ENCODE results near the gene ZNF407. TPM values are rescaled to one million over a fixed set of nuclear protein-coding genes. Genes with fewer than 3 reads are reported as not detected.

ZNF407 gene
- total RNA-seq, 1 experiment from 2014 or later: 15.9 TPM

DNA sequence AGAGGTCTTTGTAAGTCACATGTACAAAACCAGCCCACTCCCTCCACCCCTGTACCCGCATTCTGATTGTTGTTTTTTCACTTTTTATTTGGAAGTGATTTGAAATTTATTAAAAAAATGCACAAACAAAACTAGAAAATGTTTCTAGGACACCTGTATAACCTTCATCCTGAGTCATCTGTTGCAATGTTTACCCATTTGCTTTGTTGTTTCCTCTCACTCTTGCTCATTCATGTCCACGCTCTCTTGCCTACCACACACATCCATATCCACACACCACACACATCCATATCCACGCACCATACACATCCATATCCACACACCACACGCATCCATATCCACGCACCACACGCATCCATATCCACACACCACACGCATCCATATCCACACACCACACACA is 18.8 kb downstream of the ZNF407 start:
- intact Hi-C loops (cut with micrococcal nuclease; ENCODE audit: unreplicated experiment): no loop called here
- H3K36me3 ChIP-seq (ENCODE audit: insufficient read depth, low read length, poor library complexity, severe bottlenecking): no peaks in the 10 kb centered on the region
- no peak for DNase-seq (ENCODE audit: low spot score)
- H3K27me3 ChIP-seq (replicated peaks; ENCODE audit: insufficient read depth, low read depth, low read length, poor library complexity): no peaks in the 10 kb centered on the region
- ChIA-PET CTCF (no interaction called here), POLR2A (ENCODE audit: low non-redundant PET) (no interaction called here)
- no peak overlapping the region for H3K27ac ChIP-seq (ENCODE audit: low read depth, low read length, poor library complexity, severe bottlenecking)
- BruUV-seq (replicated peaks): no TSS peak
- no peak for TF ChIP-seq EZH2 (IDR thresholded peaks at IDR 0.05; ENCODE audit: borderline replicate concordance, low read depth, low read length, poor library complexity, severe bottlenecking)
- TF ChIP-seq, protein P1, sequence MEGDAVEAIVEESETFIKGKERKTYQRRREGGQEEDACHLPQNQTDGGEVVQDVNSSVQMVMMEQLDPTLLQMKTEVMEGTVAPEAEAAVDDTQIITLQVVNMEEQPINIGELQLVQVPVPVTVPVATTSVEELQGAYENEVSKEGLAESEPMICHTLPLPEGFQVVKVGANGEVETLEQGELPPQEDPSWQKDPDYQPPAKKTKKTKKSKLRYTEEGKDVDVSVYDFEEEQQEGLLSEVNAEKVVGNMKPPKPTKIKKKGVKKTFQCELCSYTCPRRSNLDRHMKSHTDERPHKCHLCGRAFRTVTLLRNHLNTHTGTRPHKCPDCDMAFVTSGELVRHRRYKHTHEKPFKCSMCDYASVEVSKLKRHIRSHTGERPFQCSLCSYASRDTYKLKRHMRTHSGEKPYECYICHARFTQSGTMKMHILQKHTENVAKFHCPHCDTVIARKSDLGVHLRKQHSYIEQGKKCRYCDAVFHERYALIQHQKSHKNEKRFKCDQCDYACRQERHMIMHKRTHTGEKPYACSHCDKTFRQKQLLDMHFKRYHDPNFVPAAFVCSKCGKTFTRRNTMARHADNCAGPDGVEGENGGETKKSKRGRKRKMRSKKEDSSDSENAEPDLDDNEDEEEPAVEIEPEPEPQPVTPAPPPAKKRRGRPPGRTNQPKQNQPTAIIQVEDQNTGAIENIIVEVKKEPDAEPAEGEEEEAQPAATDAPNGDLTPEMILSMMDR (conservative IDR thresholded peaks at IDR 0.05; ENCODE audit: low read depth, low read length): no peak
- no peaks in the 10 kb centered on the region for H3K4me1 ChIP-seq (ENCODE audit: insufficient read depth, low read length, poor library complexity, severe bottlenecking)
- no peaks in the 10 kb centered on the region for H3K9me3 ChIP-seq (ENCODE audit: low read depth, low read length, poor library complexity, severe bottlenecking)
- H3K4me3 ChIP-seq (ENCODE audit: low read depth, low read length, poor library complexity, severe bottlenecking): no peak overlapping the region

DNA sequence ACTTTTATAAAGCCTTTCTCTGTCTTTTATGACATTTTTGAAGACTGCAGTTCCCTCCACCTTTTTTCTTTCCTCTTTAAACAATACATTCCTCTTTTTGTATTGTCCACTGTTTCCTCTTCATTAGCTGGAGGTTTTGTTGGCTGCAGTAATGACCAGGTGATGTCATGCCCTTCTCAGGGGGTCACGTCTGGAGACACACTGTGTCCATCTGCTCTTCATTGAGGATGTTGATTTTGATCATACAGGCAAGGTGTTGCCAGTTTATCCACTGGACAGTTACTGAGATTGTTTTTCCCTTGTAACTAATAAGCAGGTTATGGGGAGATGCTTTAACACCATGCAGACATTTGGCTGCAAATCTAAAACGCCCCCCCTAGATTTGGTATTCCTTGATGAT is 19.8 kb downstream of the ZNF407 start:
- H3K4me1 ChIP-seq (ENCODE audit: insufficient read depth, low read length, poor library complexity, severe bottlenecking): no peaks in the 10 kb centered on the region
- no TSS peak for BruUV-seq (replicated peaks)
- no peak overlapping the region for H3K4me3 ChIP-seq (ENCODE audit: low read depth, low read length, poor library complexity, severe bottlenecking)
- intact Hi-C loops (cut with micrococcal nuclease; ENCODE audit: unreplicated experiment): no loop called here
- ChIA-PET CTCF (no interaction called here), POLR2A (ENCODE audit: low non-redundant PET) (no interaction called here)
- TF ChIP-seq, protein P1 (conservative IDR thresholded peaks at IDR 0.05; ENCODE audit: low read depth, low read length): no peak
- no peak for TF ChIP-seq EZH2 (IDR thresholded peaks at IDR 0.05; ENCODE audit: borderline replicate concordance, low read depth, low read length, poor library complexity, severe bottlenecking)
- H3K9me3 ChIP-seq (ENCODE audit: low read depth, low read length, poor library complexity, severe bottlenecking): no peaks in the 10 kb centered on the region
- H3K36me3 ChIP-seq (ENCODE audit: insufficient read depth, low read length, poor library complexity, severe bottlenecking): no peaks in the 10 kb centered on the region
- no peak for DNase-seq (ENCODE audit: low spot score)
- H3K27me3 ChIP-seq (replicated peaks; ENCODE audit: insufficient read depth, low read depth, low read length, poor library complexity): no peaks in the 10 kb centered on the region
- no peak overlapping the region for H3K27ac ChIP-seq (ENCODE audit: low read depth, low read length, poor library complexity, severe bottlenecking)

DNA sequence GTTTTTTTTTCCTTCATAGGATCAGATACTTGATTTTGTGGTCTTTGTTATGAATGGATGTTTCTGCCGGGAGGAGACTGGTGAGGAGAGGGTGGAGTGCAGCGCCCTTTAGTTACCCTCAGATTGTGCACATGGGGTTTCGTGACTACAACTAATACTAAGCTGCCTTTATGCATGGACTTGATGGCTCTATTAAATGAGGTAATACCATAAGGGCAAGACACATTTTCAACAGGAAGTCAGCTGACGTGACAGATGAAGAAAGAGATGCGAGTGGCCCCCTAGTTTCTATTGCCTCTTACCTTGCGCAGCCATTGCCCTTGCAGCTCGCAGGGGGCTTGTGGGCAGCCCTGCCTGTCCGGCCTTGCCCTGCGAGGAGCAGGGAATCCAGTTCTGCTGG is 24.4 kb downstream of the ZNF407 start:
- H3K9me3 ChIP-seq (ENCODE audit: low read depth, low read length, poor library complexity, severe bottlenecking): no peaks in the 10 kb centered on the region
- ChIA-PET CTCF (no interaction called here), POLR2A (ENCODE audit: low non-redundant PET) (no interaction called here)
- no peaks in the 10 kb centered on the region for H3K27me3 ChIP-seq (replicated peaks; ENCODE audit: insufficient read depth, low read depth, low read length, poor library complexity)
- no TSS peak for BruUV-seq (replicated peaks)
- TF ChIP-seq, protein P1 (conservative IDR thresholded peaks at IDR 0.05; ENCODE audit: low read depth, low read length): no peak
- TF ChIP-seq EZH2 (IDR thresholded peaks at IDR 0.05; ENCODE audit: borderline replicate concordance, low read depth, low read length, poor library complexity, severe bottlenecking): no peak
- H3K4me1 ChIP-seq (ENCODE audit: insufficient read depth, low read length, poor library complexity, severe bottlenecking): no peaks in the 10 kb centered on the region
- H3K27ac ChIP-seq (ENCODE audit: low read depth, low read length, poor library complexity, severe bottlenecking): no peak overlapping the region
- intact Hi-C loops (cut with micrococcal nuclease; ENCODE audit: unreplicated experiment): no loop called here
- H3K4me3 ChIP-seq (ENCODE audit: low read depth, low read length, poor library complexity, severe bottlenecking): no peak overlapping the region
- DNase-seq (ENCODE audit: low spot score): no peak
- H3K36me3 ChIP-seq (ENCODE audit: insufficient read depth, low read length, poor library complexity, severe bottlenecking): no peaks in the 10 kb centered on the region

Measured in A673 (cell line).